22Rv1 (cell line): ENCODE results near the gene XG.
"Not testable (repeated sequence)": the region's sequence is repeated elsewhere in the genome, so short reads cannot be mapped to it uniquely, and the experiment has no call there.

ENCODE experiments used
- H3K27ac ChIP-seq: fragments of 450-650 bp; 2 replicates; pipeline ENCODE4 v1.5.1; 2017
- ZFX ChIP-seq: fragments of 450-650 bp; IDR thresholded peaks from 2 replicates; pipeline ENCODE4 v1.6.1; 2017; ENCODE audit warnings: antibody characterized with exemption, borderline replicate concordance
- TF ChIP-seq, protein P1 (sequence below): fragments of 450-650 bp; IDR thresholded peaks from 2 replicates; pipeline ENCODE4 v1.5.1; 2017; ENCODE audit warnings: mild to moderate bottlenecking

The XG gene

DNA sequence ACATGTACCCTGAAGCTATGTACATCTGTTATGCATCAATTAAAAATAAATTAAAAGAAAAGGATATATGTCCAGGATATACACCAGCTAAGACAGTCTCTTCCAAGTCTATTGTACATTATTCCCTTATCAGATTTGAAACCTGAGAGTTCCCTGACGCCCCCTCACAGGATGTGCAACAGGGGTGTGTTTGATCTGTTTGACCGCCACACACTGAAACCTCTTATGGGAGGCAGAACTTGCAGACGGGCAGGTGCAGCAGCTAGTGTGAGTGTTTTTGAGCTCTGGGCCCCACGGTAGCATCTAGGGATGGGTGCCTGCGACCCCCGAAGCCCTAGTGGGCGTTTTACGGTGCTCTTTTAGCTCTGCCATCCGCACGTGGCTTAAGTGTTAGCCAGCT is 4.7 kb downstream of the XG start:
- TF ChIP-seq, protein P1, sequence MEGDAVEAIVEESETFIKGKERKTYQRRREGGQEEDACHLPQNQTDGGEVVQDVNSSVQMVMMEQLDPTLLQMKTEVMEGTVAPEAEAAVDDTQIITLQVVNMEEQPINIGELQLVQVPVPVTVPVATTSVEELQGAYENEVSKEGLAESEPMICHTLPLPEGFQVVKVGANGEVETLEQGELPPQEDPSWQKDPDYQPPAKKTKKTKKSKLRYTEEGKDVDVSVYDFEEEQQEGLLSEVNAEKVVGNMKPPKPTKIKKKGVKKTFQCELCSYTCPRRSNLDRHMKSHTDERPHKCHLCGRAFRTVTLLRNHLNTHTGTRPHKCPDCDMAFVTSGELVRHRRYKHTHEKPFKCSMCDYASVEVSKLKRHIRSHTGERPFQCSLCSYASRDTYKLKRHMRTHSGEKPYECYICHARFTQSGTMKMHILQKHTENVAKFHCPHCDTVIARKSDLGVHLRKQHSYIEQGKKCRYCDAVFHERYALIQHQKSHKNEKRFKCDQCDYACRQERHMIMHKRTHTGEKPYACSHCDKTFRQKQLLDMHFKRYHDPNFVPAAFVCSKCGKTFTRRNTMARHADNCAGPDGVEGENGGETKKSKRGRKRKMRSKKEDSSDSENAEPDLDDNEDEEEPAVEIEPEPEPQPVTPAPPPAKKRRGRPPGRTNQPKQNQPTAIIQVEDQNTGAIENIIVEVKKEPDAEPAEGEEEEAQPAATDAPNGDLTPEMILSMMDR = no peak
- TF ChIP-seq ZFX = no peak
- H3K27ac ChIP-seq = no peak overlapping the region

DNA sequence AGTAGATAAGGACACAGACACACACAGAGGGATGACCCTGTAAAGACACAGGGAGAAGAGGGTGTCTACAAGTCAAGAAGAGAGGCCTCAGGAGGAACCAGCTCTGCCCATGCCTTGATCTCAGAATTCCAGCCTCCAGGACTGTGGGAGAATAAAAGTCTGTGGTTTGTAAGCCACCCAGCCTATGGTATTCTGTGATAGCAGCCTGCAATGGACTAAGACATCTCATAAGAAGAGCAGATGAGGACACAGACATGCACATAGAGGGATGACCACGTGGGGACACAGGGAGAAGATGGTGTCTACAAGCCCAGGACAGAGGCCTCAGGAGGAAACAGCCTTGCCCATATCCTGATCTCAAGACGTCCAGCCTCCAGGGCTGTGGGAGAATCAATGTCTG is 9.4 kb downstream of the XG start:
- no peak overlapping the region for H3K27ac ChIP-seq
- TF ChIP-seq ZFX = no peak
- TF ChIP-seq, protein P1 = no peak

DNA sequence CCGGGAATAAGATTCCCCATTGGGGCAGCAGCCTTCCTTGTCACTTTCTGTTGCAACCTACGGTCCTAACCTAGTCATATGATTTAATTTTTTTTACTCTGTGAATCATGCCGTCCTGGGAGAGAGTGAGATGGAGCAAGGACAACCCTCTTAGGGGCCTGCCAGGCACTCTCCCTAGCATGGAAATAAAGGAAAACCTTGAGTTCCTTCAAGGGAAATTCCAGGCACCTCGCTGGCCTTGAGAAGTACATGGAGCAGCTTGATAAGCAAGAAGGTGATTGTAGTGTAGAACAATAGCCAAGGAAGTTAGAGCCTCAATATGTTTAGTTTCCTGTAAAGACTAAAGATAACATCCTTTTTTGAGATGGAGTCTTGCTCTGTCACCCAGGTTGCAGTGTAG is 10.8 kb downstream of the XG start:
- H3K27ac ChIP-seq = not testable (repeated sequence)

DNA sequence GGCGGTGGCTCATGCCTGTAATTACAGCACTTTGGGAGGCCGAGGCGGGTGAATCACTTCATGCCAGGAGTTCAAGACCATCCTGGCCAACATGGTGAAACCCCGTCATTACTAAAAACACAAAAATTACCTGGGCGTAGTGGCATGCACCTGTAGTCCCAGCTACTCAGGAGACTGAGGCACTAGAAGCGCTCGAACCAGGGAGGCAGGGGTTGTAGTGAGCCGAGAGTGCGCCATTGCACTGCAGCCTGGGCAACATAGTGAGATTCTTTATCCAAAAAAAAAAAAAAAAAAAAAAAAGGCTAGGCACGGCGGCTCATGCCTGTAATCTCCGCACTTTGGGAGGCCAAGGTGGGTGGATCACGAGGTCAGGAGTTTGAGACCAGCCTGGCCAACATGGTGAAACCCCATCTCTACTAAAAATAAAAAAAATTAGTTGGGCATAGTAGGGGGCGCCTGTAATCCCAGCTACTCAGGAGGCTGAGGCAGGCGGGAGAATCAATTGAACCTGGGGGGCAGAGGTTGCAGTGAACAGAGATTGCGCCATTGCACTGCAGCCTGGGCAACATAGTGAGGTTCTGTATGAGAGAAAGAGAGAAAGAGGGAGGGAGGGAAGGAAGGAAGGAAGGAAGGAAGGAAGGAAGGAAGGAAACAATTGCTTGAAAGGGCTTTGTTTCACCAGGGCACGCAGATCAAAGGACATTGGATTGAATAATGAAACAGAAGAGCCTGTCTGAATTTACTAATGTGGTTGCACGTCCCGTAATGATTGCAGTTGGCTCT is 13.1 kb downstream of the XG start:
- H3K27ac ChIP-seq = not testable (repeated sequence)

DNA sequence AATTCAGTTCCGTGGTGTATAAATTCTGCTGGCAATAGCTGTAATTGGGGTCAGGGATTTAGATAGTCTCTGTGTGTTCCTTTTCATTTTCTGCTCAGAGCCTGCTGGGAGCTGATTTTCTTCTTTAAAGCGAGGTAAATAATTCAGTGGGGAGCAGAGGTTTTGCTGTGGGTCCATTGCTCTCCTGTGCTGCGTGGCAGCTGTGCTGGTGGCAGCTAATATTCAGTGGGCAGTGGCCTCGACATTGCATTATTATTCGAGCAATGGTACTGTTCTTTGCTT is 13.7 kb downstream of the XG start:
- H3K27ac ChIP-seq = no peak overlapping the region
- TF ChIP-seq, protein P1 = no peak
- TF ChIP-seq ZFX = no peak

DNA sequence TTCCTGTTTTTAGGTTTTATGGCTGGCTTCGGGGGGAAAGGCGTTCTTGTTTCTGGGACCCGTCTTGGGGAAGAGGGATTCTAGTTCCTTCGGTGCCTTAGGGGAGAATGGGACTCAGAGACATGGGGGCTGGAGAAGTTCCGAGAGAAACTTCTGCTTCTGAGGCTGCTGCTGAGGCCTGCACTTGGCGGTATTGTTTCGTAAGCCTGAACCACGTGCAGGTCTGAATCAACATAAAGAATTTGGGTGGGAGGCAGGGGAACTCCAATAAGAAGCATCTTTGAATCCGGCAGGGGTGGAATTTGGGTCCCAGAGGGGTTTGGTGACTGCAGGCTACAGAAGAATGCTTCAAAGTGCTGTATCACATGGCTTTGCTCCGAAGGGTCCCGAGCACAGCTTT is 15.1 kb downstream of the XG start:
- TF ChIP-seq, protein P1 = no peak
- TF ChIP-seq ZFX = no peak
- no peak overlapping the region for H3K27ac ChIP-seq

DNA sequence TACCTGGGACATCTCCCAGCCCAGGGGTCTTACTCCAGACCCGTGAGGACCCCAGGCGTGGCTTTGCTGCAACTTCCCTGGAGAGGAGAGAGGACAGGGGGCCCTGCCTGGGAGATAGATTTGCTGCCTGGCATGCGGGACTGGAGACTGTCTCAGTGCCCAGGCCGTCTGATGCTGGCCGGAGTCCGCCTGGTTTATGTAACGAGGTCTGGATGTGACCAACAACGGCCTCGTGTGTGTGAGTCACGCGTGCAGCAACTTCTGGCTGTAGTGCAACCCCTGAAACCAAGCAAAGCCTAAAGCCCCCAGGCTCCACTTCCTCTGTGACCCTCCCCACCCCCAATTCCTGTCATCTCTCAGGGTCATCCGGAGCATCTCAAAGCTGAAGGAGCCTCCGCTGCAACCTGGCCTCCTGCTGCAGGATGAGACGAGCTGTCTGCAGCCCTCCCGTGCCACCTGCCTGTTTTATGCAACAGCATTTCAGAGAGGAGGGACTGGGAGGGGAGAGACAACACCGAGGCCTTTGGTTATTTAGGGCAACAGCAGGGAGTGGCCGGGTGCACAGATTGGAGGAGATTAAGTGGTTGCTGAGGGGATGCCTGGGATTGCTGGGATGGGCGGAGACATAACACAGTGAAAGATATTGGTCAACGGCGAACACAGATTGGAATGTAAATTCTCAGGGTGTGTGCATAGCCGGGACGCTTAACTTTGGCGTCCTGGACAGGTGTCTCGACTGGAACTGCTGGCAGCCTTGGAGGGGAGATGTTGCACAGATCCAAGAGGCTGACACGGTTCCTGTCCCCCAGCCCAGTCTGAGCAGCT is 16.0 kb downstream of the XG start:
- H3K27ac ChIP-seq = no peak overlapping the region
- TF ChIP-seq ZFX = no peak
- TF ChIP-seq, protein P1 = no peak

DNA sequence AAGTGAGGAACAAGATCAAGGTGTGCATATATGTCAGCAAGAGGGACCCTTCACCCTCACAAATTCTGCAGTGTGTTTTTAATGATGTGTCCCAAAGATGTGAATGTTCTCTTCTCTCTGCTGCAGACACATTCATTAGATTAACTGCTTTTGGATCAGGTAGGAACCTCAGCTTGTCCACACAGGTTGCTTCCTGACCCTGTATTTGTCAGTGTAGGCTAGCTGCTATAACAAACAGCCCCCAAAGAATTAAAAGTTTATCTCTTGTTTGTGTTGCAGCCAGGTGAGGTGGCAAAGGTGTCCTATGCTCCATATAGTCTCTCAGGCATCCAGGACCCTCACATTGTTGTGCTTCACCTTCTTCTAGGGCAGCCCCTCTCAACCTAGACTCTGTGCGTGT is 17.8 kb downstream of the XG start:
- TF ChIP-seq ZFX = no peak
- TF ChIP-seq, protein P1 = no peak

DNA sequence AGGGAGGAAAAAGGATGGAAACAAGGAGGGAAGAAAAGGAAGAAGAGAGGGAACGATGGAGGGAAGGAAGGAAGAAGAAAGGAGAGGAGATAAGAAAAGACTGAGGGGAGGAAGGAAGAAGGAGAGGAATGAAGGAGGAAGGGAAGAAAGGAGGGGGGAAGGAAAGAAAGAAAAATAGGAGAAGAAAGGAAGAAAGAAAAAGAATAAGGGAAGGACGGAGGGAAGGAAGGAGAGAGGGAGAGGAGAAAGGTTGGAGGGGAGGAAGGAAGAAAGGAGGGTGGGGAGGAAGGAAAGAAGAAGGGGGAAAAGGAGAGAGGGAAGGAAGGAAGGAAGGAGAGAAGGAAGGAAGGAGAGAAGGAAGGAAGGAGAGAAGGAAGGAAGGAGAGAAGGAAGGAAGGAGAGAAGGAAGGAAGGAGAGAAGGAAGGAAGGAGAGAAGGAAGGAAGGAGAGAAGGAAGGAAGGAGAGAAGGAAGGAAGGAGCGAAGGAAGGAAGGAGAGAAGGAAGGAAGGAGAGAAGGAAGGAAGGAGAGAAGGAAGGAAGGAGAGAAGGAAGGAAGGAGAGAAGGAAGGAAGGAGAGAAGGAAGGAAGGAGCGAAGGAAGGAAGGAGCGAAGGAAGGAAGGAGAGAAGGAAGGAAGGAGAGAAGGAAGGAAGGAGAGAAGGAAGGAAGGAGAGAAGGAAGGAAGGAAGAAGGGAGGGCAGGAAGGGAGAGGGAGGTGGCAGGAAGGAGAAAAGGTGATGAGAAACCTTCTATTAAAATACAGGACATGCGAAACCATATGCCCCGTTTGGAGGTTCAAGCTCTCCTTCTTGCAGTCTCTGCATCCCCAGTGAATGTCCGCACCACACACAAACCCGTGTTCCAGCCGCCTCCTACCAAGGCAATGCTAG is 21.6 kb downstream of the XG start:
- not testable (repeated sequence) for H3K27ac ChIP-seq

More for the DNA sequence above, 17.8 kb downstream of the XG start:
- no peak overlapping the region for H3K27ac ChIP-seq
